GM23248 (cell line): ENCODE results near the gene RPL13A.

Experiments
- EZH2 ChIP-seq: fragments of 200-600 bp; sonication (generic); IDR thresholded peaks from 2 replicates; pipeline ENCODE4 v1.6.1; 2018; ENCODE audit warnings: antibody characterized with exemption, mild to moderate bottlenecking; ENCODE audit not compliant: insufficient read depth, poor library complexity, severe bottlenecking
- EZH2phosphoT487 ChIP-seq: fragments of 200-600 bp; sonication (generic); IDR thresholded peaks from 2 replicates; pipeline ENCODE4 v1.6.1; 2018; ENCODE audit warnings: antibody characterized with exemption, moderate library complexity, mild to moderate bottlenecking, low read depth; ENCODE audit not compliant: insufficient read depth

GRCh38 chr19:49463960-49464740 lies 23.3 kb upstream of the RPL13A start:
- no peak for TF ChIP-seq EZH2
- no peak for TF ChIP-seq EZH2phosphoT487
